Epithelial cell of esophagus (primary cell): ENCODE measurements around the gene TNRC18.
"Not testable (repeated sequence)": the region's sequence is repeated elsewhere in the genome, so short reads cannot be mapped to it uniquely, and the experiment has no call there.

Experiments used
- DNase-seq: peaks from one replicate; pipeline ENCODE4 v3.0.0; 2010; ENCODE audit warnings: low read depth
- H3K4me3 ChIP-seq: 2 replicates; pipeline ENCODE4 v1.5.1; 2011; ENCODE audit warnings: mild to moderate bottlenecking, low read length, control low read depth
- CTCF ChIP-seq: IDR thresholded peaks from 2 replicates; pipeline ENCODE4 v1.5.1; 2011; ENCODE audit warnings: low read depth, mild to moderate bottlenecking, low read length, control low read depth, inconsistent platforms; ENCODE audit not compliant: insufficient read depth; ENCODE audit errors: missing control alignments

The TNRC18 gene

DNA sequence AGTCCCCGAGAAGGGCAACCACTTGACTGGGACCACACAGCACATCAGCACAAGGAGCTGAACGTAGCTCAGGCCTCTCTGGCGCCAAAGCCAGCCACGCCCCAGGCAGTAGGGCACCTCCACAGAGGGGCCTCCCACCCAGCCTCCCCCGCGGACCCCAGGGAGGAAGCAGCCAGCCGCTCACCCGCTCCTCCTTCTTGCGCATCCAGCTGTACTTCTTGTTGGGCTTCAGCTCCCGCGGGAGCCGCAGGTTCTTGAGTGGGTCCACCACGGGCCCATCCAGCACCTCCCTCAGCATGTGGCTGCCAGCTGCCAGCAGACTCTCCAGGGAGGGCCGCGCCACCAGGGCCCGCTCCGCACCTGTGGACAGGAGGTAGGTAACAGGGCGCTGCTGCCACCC, 61.2 kb downstream of the TNRC18 start:
- no peak overlapping the region for H3K4me3 ChIP-seq
- TF ChIP-seq CTCF: no peak
- no peak for DNase-seq

DNA sequence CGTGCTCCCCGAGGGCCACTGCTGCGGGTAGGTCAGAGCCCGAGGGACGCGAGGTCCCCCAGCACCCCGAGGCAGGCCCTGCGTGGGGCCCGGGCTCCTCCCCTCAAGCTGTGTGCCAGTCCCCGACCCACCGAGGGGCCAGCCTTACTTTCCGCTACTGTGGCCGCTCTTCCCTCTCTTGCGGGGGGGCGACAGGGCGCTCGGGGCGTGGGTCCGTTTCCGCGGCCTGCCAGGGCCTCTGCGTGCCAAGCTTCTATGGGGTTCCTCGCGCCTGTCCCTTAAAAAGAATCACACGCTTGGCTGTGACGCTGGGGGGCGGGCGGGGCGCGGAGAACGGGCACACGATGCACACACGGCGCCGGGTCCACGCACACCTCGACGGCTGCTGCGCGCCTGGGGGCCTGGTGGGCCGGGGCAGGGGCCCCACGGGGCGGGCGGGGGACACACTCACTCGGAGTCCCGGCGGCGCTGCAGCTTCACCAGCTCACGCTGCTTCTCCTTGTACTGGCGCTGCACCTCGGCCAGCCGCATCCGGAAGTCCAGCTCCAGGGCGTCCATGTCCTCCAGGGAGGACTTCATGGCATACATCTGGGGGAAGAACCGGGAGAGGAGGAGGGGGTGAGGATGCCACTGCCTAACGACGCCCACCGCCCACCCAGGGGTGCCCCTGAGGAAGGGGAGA, 62.0 kb downstream of the TNRC18 start:
- H3K4me3 ChIP-seq: no peak overlapping the region
- no peak for TF ChIP-seq CTCF
- no peak for DNase-seq

- H3K4me3 ChIP-seq: no peak overlapping the region
- DNase-seq: no peak
- no peak for TF ChIP-seq CTCF
Measured at GRCh38 chr7:5360971-5361370, 62.7 kb downstream of the TNRC18 start.

DNA sequence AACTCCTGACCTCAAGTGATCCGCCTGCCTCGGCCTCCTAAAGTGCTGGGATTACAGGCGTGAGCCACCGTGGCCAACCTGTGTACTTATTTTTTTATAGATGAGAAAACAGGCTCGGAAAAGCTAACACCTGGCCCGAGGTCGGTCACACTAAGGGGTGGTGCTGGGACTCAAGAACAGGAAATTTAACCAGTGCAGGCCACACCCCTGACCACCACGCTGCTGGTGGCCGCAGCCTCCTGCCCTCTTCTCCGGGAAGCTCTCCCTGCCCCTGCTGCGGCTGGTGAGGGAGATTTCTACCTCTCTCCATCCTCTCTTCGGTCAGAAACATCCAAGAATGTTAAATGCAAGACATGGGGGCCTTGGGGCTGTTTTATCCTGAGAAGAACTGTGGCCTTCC, 63.2 kb downstream of the TNRC18 start:
- TF ChIP-seq CTCF: no peak
- H3K4me3 ChIP-seq: no peak overlapping the region
- DNase-seq: no peak

- DNase-seq: not testable (repeated sequence)
Measured at GRCh38 chr7:5360021-5360420, 63.6 kb downstream of the TNRC18 start.

DNA sequence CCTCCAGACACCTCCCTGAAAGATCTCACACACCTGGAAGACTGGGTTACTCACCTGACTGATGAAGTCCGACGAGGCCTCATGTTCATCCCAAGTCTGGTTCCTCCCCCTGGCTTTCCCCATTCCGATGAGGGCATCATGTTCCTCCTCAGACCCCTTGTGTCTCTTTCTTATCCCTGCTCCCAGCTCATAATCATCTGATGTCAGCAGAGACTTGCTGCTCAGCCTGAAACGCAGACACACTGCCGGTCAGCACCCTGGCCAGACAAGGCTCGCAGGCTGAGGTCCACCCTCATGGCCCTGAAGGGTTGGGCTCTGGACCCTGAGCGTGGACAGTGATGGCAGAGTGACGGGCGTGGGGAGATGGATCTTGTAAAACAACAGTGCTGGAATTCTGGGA, 64.3 kb downstream of the TNRC18 start:
- TF ChIP-seq CTCF: no peak
- DNase-seq: no peak
- H3K4me3 ChIP-seq: no peak overlapping the region

More at GRCh38 chr7:5360021-5360420, 63.6 kb downstream of the TNRC18 start:
- H3K4me3 ChIP-seq: not testable (repeated sequence)

DNA sequence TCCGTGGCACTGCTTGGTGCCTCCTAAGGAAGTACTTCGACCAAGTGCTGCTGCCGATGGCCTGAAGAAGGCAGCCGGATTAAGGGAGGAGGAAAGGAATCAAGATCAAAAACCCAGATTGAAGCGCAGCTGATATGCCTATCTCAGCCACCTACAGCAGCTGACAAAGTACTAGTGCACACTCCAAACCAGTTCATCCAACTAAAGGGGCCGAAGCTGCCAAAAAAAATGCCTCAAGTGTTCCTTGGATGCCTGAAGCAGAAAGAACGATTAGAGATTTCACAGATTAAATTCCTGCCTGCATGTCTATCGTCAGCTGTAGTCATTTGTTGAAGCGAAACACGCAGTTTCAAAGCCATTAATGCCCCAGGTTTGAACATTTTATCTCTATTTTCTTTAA, 65.7 kb downstream of the TNRC18 start:
- no peak for DNase-seq
- no peak overlapping the region for H3K4me3 ChIP-seq
- TF ChIP-seq CTCF: no peak
